SK-N-SH (cell line): ENCODE data around the gene UBA1. TPM values are rescaled to one million over a fixed set of nuclear protein-coding genes. Genes with fewer than 3 reads are reported as not detected.

ENCODE experiments used
- CTCF ChIA-PET: fragments of 300-600, 350-600 bp; formaldehyde crosslinking; extraction: SDS; loops from one replicate; lab custom pipeline; 2021; lab: Yijun Ruan, JAX
- POLR2A ChIA-PET: fragments of 350-600 bp; sonication (Branson Sonifier 250); formaldehyde crosslinking; extraction: SDS; loops from one replicate; lab custom pipeline; 2020; ENCODE audit warnings: antibody characterized with exemption, inconsistent platforms; lab: Yijun Ruan, JAX
- DNase-seq: peaks from one replicate; pipeline ENCODE4 v3.0.0; 2012
- H2AFZ ChIP-seq: fragments of 200-600 bp; sonication (generic); 2 replicates; pipeline ENCODE4 v1.8.1; 2016; ENCODE audit warnings: antibody characterized with exemption, mild to moderate bottlenecking, low read depth
- H3F3A ChIP-seq: fragments of 200-600 bp; sonication (generic); replicated peaks from 2 replicates; pipeline ENCODE3; 2016; ENCODE audit warnings: antibody characterized with exemption, mild to moderate bottlenecking; ENCODE audit not compliant: insufficient read depth
- H3K27ac ChIP-seq, 2 experiments: fragments of 200-500 bp in 1 of 2; fragments of 200-600 bp in 1 of 2; sonication (Bioruptor generic) in 1 of 2; sonication (generic), shearing (Covaris generic) in 1 of 2; 2 replicates each; pipeline versions ENCODE4 v1.5.1 to v1.6.1; 2014 to 2016; ENCODE audit warnings: low read depth in 2 of 2, inconsistent platforms in 1 of 2, low read length in 1 of 2, mild to moderate bottlenecking in 1 of 2, mixed read lengths in 1 of 2
- H3K27me3 ChIP-seq: fragments of 200-600 bp; sonication (generic), shearing (Covaris generic); 2 replicates; pipeline ENCODE4 v1.6.1; 2016; ENCODE audit warnings: mixed run types; ENCODE audit not compliant: insufficient read depth
- H3K36me3 ChIP-seq, 2 experiments: fragments of 200-500 bp in 1 of 2; fragments of 200-600 bp in 1 of 2; sonication (Bioruptor generic) in 1 of 2; sonication (generic) in 1 of 2; replicated peaks in 1 of 2; 2 replicates each; pipeline versions ENCODE3 to v1.5.1; 2014 to 2016; ENCODE audit warnings: low read length in 1 of 2, mild to moderate bottlenecking in 1 of 2; ENCODE audit not compliant: insufficient read depth in 2 of 2, control insufficient read depth in 1 of 2
- H3K4me1 ChIP-seq, 2 experiments: fragments of 200-500 bp in 1 of 2; fragments of 200-600 bp in 1 of 2; sonication (Bioruptor generic) in 1 of 2; sonication (generic), shearing (Covaris generic) in 1 of 2; 2 replicates each; pipeline versions ENCODE4 v1.5.1 to v1.6.1; 2014 to 2016; ENCODE audit warnings: low read depth in 1 of 2, low read length in 1 of 2, mixed run types in 1 of 2; ENCODE audit not compliant: insufficient read depth in 2 of 2, control insufficient read depth in 1 of 2
- H3K4me2 ChIP-seq: fragments of 200-600 bp; sonication (generic), shearing (Covaris generic); 2 replicates; pipeline ENCODE4 v1.6.1; 2017; ENCODE audit warnings: mixed run types
- H3K4me3 ChIP-seq, 2 experiments: fragments of 200-500 bp in 1 of 2; fragments of 200-600 bp in 1 of 2; sonication (Bioruptor generic) in 1 of 2; sonication (generic), shearing (Covaris generic) in 1 of 2; 2 replicates each; pipeline versions ENCODE4 v1.5.1 to v1.8.1; 2014 to 2016; ENCODE audit warnings: low read depth in 2 of 2, inconsistent platforms in 1 of 2, low read length in 1 of 2, mild to moderate bottlenecking in 1 of 2, mixed read lengths in 1 of 2, moderate library complexity in 1 of 2
- H3K79me2 ChIP-seq: fragments of 200-600 bp; sonication (generic); 2 replicates; pipeline ENCODE4 v1.8.1; 2017; ENCODE audit warnings: mild to moderate bottlenecking; ENCODE audit not compliant: insufficient read depth
- H3K9ac ChIP-seq: fragments of 200-600 bp; sonication (generic); 2 replicates; pipeline ENCODE4 v1.6.1; 2017; ENCODE audit warnings: mixed run types
- H3K9me2 ChIP-seq: fragments of 200-600 bp; sonication (generic); 2 replicates; pipeline ENCODE4 v1.6.1; 2017; ENCODE audit warnings: mixed run types
- H3K9me3 ChIP-seq: fragments of 200-600 bp; sonication (generic); 2 replicates; pipeline ENCODE4 v1.6.1; 2017; ENCODE audit warnings: mixed run types, mild to moderate bottlenecking, moderate library complexity
- H4K20me1 ChIP-seq: fragments of 200-600 bp; sonication (generic); 2 replicates; pipeline ENCODE4 v1.6.1; 2017; ENCODE audit warnings: mild to moderate bottlenecking, mixed run types; ENCODE audit not compliant: insufficient read depth
- ELF1 ChIP-seq: IDR thresholded peaks from 2 replicates; pipeline ENCODE4 v1.4.0; 2012
- GATA2 ChIP-seq: sonication (generic); formaldehyde crosslinking; IDR thresholded peaks from 2 replicates; pipeline ENCODE4 v1.5.0; 2020; ENCODE audit warnings: mild to moderate bottlenecking, missing genetic modification reagents
- MXI1 ChIP-seq: IDR thresholded peaks from 2 replicates; pipeline ENCODE4 v1.6.1; 2012; ENCODE audit warnings: mild to moderate bottlenecking, low read depth, low read length, improper control_type of control experiment
- NFIC ChIP-seq: IDR thresholded peaks from 2 replicates; pipeline ENCODE4 v1.4.0; 2012; ENCODE audit warnings: borderline replicate concordance
- POLR2AphosphoS5 ChIP-seq: IDR thresholded peaks from 2 replicates; pipeline ENCODE4 v1.6.1; 2012; ENCODE audit warnings: low read depth, low read length
- WGBS: methylation state at CpG from one replicate; pipeline ENCODE4 v1.1.6; 2017; ENCODE audit warnings: low lambda C conversion rate; 5-methylcytosine and 5-hydroxymethylcytosine counted together
- polyA plus RNA-seq, 3 experiments: library from polyadenylated mRNA; depleted of rRNA; stranded (reverse); fragments of >200 nt; gene quantifications; 2 replicates each; pipeline ENCODE4 v1.2.3, GENCODE V29; 2012
- TF ChIP-seq, protein P1 (sequence below): fragments of 200-600 bp; sonication (generic); IDR thresholded peaks from 2 replicates; pipeline ENCODE4 v1.6.1; 2017; ENCODE audit warnings: antibody characterized with exemption, mild to moderate bottlenecking, moderate library complexity
- TF ChIP-seq, protein P2 (sequence below): IDR thresholded peaks from 2 replicates; pipeline ENCODE4 v1.4.0; 2012; ENCODE audit warnings: low read depth, borderline replicate concordance
- TF ChIP-seq, protein P3 (sequence below): IDR thresholded peaks from 2 replicates; pipeline ENCODE4; 2012
- TF ChIP-seq, protein P4 (sequence below): IDR thresholded peaks from 2 replicates; pipeline ENCODE4 v1.6.1; 2012; ENCODE audit warnings: mild to moderate bottlenecking, low read depth, low read length, moderate library complexity
- TF ChIP-seq, protein P5 (sequence below): fragments of 150-350 bp; IDR thresholded peaks from 2 replicates; pipeline ENCODE4 v1.6.1; 2016; ENCODE audit warnings: mild to moderate bottlenecking, low read depth, low read length
- TF ChIP-seq, protein P6 (sequence below): IDR thresholded peaks from 2 replicates; pipeline ENCODE4 v1.4.0; 2012; ENCODE audit warnings: low read depth

Gene UBA1
- polyA plus RNA-seq, 1 of the 3 experiments (the other 2 are of a cell fraction) = 283 TPM

DNA sequence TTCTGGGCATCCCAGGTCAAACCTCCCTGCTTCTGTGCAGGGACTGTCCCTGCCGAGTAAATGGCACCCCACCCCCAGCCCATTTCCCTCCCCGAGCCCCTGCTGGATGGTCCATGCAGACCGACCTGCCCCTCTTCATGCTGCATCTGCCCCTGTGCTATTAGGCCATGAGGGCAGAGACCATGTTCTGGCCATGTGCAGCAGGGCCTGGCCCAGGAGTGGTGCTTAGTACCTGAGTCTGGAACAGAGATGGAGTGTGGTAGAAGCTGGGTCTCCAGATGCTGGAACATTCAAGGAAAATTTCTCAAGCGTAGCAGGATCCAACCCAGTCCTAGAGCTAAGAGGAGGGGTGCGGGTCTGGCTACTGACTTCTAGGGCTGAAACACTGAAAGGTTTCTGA lies 15.3 kb upstream of the UBA1 start:
- POLR2A ChIA-PET = no interaction called here
- CTCF ChIA-PET = interaction anchor here (0.9 kb wide), 1 partner anchor 345 kb away, joined by 5 read pairs; no protein-coding TSS in a partner anchor

More for the DNA sequence above, 15.3 kb upstream of the UBA1 start:
- Histone ChIP-seq H3K79me2 (no peaks in the 10 kb centered on the region), H3K4me2 (no peak overlapping the region), H3K27ac (no peak overlapping the region), H2AFZ (no peak overlapping the region), H3K4me3 (no peak overlapping the region), H3K9me2 (no peaks in the 10 kb centered on the region)
- no peak for DNase-seq
- 63% methylated on average over 5 of the region's 5 CpGs for WGBS
- TF ChIP-seq POLR2AphosphoS5 (no peak), GATA2 (CRISPR knock-in tag) (no peak), NFIC (no peak), MXI1 (no peak), ELF1 (no peak)
- TF ChIP-seq, protein P1, sequence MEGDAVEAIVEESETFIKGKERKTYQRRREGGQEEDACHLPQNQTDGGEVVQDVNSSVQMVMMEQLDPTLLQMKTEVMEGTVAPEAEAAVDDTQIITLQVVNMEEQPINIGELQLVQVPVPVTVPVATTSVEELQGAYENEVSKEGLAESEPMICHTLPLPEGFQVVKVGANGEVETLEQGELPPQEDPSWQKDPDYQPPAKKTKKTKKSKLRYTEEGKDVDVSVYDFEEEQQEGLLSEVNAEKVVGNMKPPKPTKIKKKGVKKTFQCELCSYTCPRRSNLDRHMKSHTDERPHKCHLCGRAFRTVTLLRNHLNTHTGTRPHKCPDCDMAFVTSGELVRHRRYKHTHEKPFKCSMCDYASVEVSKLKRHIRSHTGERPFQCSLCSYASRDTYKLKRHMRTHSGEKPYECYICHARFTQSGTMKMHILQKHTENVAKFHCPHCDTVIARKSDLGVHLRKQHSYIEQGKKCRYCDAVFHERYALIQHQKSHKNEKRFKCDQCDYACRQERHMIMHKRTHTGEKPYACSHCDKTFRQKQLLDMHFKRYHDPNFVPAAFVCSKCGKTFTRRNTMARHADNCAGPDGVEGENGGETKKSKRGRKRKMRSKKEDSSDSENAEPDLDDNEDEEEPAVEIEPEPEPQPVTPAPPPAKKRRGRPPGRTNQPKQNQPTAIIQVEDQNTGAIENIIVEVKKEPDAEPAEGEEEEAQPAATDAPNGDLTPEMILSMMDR = no peak
- TF ChIP-seq, protein P2, sequence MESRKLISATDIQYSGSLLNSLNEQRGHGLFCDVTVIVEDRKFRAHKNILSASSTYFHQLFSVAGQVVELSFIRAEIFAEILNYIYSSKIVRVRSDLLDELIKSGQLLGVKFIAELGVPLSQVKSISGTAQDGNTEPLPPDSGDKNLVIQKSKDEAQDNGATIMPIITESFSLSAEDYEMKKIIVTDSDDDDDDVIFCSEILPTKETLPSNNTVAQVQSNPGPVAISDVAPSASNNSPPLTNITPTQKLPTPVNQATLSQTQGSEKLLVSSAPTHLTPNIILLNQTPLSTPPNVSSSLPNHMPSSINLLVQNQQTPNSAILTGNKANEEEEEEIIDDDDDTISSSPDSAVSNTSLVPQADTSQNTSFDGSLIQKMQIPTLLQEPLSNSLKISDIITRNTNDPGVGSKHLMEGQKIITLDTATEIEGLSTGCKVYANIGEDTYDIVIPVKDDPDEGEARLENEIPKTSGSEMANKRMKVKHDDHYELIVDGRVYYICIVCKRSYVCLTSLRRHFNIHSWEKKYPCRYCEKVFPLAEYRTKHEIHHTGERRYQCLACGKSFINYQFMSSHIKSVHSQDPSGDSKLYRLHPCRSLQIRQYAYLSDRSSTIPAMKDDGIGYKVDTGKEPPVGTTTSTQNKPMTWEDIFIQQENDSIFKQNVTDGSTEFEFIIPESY = no peak
- TF ChIP-seq, protein P3, sequence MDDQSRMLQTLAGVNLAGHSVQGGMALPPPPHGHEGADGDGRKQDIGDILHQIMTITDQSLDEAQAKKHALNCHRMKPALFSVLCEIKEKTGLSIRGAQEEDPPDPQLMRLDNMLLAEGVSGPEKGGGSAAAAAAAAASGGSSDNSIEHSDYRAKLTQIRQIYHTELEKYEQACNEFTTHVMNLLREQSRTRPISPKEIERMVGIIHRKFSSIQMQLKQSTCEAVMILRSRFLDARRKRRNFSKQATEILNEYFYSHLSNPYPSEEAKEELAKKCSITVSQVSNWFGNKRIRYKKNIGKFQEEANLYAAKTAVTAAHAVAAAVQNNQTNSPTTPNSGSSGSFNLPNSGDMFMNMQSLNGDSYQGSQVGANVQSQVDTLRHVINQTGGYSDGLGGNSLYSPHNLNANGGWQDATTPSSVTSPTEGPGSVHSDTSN = no peak
- TF ChIP-seq, protein P4, sequence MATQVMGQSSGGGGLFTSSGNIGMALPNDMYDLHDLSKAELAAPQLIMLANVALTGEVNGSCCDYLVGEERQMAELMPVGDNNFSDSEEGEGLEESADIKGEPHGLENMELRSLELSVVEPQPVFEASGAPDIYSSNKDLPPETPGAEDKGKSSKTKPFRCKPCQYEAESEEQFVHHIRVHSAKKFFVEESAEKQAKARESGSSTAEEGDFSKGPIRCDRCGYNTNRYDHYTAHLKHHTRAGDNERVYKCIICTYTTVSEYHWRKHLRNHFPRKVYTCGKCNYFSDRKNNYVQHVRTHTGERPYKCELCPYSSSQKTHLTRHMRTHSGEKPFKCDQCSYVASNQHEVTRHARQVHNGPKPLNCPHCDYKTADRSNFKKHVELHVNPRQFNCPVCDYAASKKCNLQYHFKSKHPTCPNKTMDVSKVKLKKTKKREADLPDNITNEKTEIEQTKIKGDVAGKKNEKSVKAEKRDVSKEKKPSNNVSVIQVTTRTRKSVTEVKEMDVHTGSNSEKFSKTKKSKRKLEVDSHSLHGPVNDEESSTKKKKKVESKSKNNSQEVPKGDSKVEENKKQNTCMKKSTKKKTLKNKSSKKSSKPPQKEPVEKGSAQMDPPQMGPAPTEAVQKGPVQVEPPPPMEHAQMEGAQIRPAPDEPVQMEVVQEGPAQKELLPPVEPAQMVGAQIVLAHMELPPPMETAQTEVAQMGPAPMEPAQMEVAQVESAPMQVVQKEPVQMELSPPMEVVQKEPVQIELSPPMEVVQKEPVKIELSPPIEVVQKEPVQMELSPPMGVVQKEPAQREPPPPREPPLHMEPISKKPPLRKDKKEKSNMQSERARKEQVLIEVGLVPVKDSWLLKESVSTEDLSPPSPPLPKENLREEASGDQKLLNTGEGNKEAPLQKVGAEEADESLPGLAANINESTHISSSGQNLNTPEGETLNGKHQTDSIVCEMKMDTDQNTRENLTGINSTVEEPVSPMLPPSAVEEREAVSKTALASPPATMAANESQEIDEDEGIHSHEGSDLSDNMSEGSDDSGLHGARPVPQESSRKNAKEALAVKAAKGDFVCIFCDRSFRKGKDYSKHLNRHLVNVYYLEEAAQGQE = no peak
- TF ChIP-seq, protein P5, sequence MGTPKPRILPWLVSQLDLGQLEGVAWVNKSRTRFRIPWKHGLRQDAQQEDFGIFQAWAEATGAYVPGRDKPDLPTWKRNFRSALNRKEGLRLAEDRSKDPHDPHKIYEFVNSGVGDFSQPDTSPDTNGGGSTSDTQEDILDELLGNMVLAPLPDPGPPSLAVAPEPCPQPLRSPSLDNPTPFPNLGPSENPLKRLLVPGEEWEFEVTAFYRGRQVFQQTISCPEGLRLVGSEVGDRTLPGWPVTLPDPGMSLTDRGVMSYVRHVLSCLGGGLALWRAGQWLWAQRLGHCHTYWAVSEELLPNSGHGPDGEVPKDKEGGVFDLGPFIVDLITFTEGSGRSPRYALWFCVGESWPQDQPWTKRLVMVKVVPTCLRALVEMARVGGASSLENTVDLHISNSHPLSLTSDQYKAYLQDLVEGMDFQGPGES = no peak
- TF ChIP-seq, protein P6, sequence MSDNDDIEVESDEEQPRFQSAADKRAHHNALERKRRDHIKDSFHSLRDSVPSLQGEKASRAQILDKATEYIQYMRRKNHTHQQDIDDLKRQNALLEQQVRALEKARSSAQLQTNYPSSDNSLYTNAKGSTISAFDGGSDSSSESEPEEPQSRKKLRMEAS = no peak
- TF ChIP-seq, all 33 proteins: peak for 0
- Histone ChIP-seq H3K4me1 (no peaks in the 10 kb centered on the region), H3K27me3 (peaks cover 43% of the 10 kb centered on the region; the same call in 1 of the 2 replicates), H4K20me1 (no peaks in the 10 kb centered on the region), H3K9me3 (no peaks in the 10 kb centered on the region), H3K9ac (no peak overlapping the region), H3K36me3 (peaks cover 0 to 16% of the 10 kb centered on the region in 2 experiments), H3F3A (no peaks in the 10 kb centered on the region)
